Naive thymus-derived CD8-positive, alpha-beta T cell (primary cell): ENCODE results near the gene MAPKBP1. TPM values are rescaled to one million over a fixed set of nuclear protein-coding genes. Genes with fewer than 3 reads are reported as not detected.
A peak's percentile ranks its signal among the peaks of the same experiment; 100 is the strongest.

ENCODE experiments used
- ATAC-seq, 2 donors: fragments of 150-1000 bp; cut with Tn5 transposase in 1 of 2; sonication (Bioruptor Pico), chemical (Tn5 transposase) in 1 of 2; 1 replicate in 1 of 2; 2 replicates in 1 of 2; pipeline ENCODE4 v1.10.0; 2021; ENCODE audit warnings: mild to moderate bottlenecking in 2 of 2, moderate library complexity in 2 of 2
- POLR2A ChIA-PET: fragments of 350-600 bp; sonication (Branson Sonifier 250); formaldehyde crosslinking; loops from one replicate; lab custom pipeline; 2021; ENCODE audit warnings: antibody characterized with exemption; lab: Charles Lee
- DNase-seq, 10 donors: peaks; one replicate each; pipeline versions ENCODE4 v3.0.0 to v3.0.0-alpha.2; 2020 to 2022
- H3K27ac Mint-ChIP-seq, 10 donors: one replicate each; pipeline ENCODE4 v1.8.0; 2020 to 2022; ENCODE audit warnings: mild to moderate bottlenecking in 10 of 10, mixed read lengths in 10 of 10, moderate library complexity in 4 of 10, inconsistent platforms in 1 of 10
- H3K27me3 Mint-ChIP-seq, 5 donors: one replicate each; pipeline ENCODE4 v1.8.0; 2021 to 2022; ENCODE audit warnings: mixed read lengths in 5 of 5
- H3K36me3 Mint-ChIP-seq, 3 donors: one replicate each; pipeline ENCODE4 v1.8.0; 2020 to 2022; ENCODE audit warnings: mixed read lengths in 3 of 3, mild to moderate bottlenecking in 2 of 3, inconsistent platforms in 1 of 3
- H3K4me1 Mint-ChIP-seq, 4 donors: one replicate each; pipeline ENCODE4 v1.8.0; 2021 to 2022; ENCODE audit warnings: mixed read lengths in 4 of 4
- H3K4me3 Mint-ChIP-seq, 10 donors: one replicate each; pipeline ENCODE4 v1.8.0; 2020 to 2022; ENCODE audit warnings: mild to moderate bottlenecking in 10 of 10, mixed read lengths in 10 of 10, moderate library complexity in 6 of 10, inconsistent platforms in 1 of 10
- H3K9me3 Mint-ChIP-seq, 9 donors: one replicate each; pipeline ENCODE4 v1.8.0; 2020 to 2022; ENCODE audit warnings: mixed read lengths in 9 of 9, mild to moderate bottlenecking in 3 of 9, inconsistent platforms in 1 of 9, moderate library complexity in 1 of 9
- polyA plus RNA-seq, 3 donors: library from polyadenylated mRNA; unstranded; fragments of 300-500 nt; fragmentation: Illumina TruSeq; gene quantifications; one replicate each; pipeline ENCODE4 v1.2.3, GENCODE V29; 2021
- total RNA-seq, 8 experiments: library from RNA in 2 of 8; stranded (reverse) in 2 of 8; gene quantifications; one replicate each; pipeline ENCODE4 v1.2.3 and lab custom pipeline; 2021 to 2026

MAPKBP1 gene
- total and polyA plus RNA-seq, 5 experiments from 2014 or later, result 1.5 to 39.8 (median 4.0) TPM

GRCh38 chr15:41834096-41834495 lies 59.8 kb downstream of the MAPKBP1 start:
- Mint-ChIP-seq H3K36me3 (peaks cover 0 to 19% (median 2%) of the 10 kb centered on the region in 3 donors), H3K27me3 (no peaks in the 10 kb centered on the region), H3K27ac (no peak overlapping the region), H3K4me3 (no peak overlapping the region), H3K4me1 (peaks cover 25 to 66% (median 49%) of the 10 kb centered on the region in 4 donors), H3K9me3 (no peaks in the 10 kb centered on the region)
- ATAC-seq, result no peak
- POLR2A ChIA-PET, result interaction anchor here (1.2 to 1.6 kb wide), 2 partner anchors 59 to 61 kb away, joined by 3 to 4 read pairs; no protein-coding TSS in a partner anchor
- DNase-seq, result no peak

GRCh38 chr15:41836073-41836472 lies 61.8 kb downstream of the MAPKBP1 start:
- ATAC-seq (no peak), DNase-seq (no peak)
- Mint-ChIP-seq H3K27ac (no peak overlapping the region), H3K36me3 (peaks cover 0 to 19% (median 2%) of the 10 kb centered on the region in 3 donors), H3K27me3 (no peaks in the 10 kb centered on the region), H3K4me1 (peaks cover 23 to 50% (median 33%) of the 10 kb centered on the region in 4 donors), H3K9me3 (no peaks in the 10 kb centered on the region), H3K4me3 (no peak overlapping the region)
- POLR2A ChIA-PET, result no interaction called here

GRCh38 chr15:41836713-41837454 lies 62.6 kb downstream of the MAPKBP1 start:
- Mint-ChIP-seq H3K36me3 (peaks cover 0 to 19% (median 2%) of the 10 kb centered on the region in 3 donors), H3K27me3 (no peaks in the 10 kb centered on the region), H3K4me1 (peaks cover 20 to 42% (median 25%) of the 10 kb centered on the region in 4 donors), H3K9me3 (no peaks in the 10 kb centered on the region), H3K4me3 (no peak overlapping the region), H3K27ac (no peak overlapping the region)
- no peak for DNase-seq
- ATAC-seq, result no peak
- POLR2A ChIA-PET, result no interaction called here

- H3K36me3 Mint-ChIP-seq, result peaks cover 0 to 24% (median 2%) of the 10 kb centered on the region in 3 donors
- ATAC-seq (no peak), DNase-seq (no peak)
- H3K9me3 Mint-ChIP-seq, result no peaks in the 10 kb centered on the region
- no peaks in the 10 kb centered on the region for H3K27me3 Mint-ChIP-seq
- H3K4me1 Mint-ChIP-seq, result peaks cover 9 to 29% (median 13%) of the 10 kb centered on the region in 4 donors
- POLR2A ChIA-PET, result interaction anchor here (1.3 to 1.4 kb wide), 2 partner anchors 9 to 13 kb away, joined by 3 read pairs; no protein-coding TSS in a partner anchor
- H3K27ac Mint-ChIP-seq, result peak within 1 kb of the TSS in 3 of 10 donors; percentile 9 to 78 (median 15)
- no peak within 1 kb of the TSS for H3K4me3 Mint-ChIP-seq
Measured at GRCh38 chr15:41838400-41838897, 64.2 kb downstream of the MAPKBP1 start, which contains the start of gene PLA2G4B. TSS of gene PLA2G4B (plus strand) at chr15:41838847. CDS start at chr15:41838914, 67 bp downstream.

- Mint-ChIP-seq H3K9me3 (no peaks in the 10 kb centered on the region), H3K36me3 (peaks cover 0 to 21% (median 2%) of the 10 kb centered on the region in 3 donors), H3K4me3 (no peak overlapping the region), H3K27me3 (no peaks in the 10 kb centered on the region), H3K4me1 (peaks cover 4 to 16% (median 7%) of the 10 kb centered on the region in 4 donors), H3K27ac (no peak overlapping the region)
- POLR2A ChIA-PET, result no interaction called here
- ATAC-seq (no peak), DNase-seq (no peak)
Measured at GRCh38 chr15:41839781-41840491, 65.7 kb downstream of the MAPKBP1 start.

DNA sequence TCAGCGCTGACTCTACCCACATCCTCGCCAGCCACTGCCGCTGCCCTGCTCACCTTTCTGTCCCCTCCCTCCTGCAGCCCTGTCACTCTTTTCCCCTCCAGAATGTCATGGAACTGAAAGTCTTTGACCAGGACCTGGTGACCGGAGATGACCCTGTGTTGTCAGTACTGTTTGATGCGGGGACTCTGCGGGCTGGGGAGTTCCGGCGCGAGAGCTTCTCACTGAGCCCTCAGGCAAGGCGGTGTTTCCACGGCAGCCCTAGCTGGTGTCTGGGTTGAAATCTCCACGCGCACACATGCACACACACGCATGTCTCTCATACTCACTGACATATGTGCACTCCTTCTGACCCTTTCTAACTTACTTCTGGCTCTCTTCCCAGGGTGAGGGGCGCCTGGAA lies 66.4 kb downstream of the MAPKBP1 start:
- Mint-ChIP-seq H3K4me3 (no peak overlapping the region), H3K27me3 (no peaks in the 10 kb centered on the region), H3K36me3 (peaks cover 0 to 22% (median 2%) of the 10 kb centered on the region in 3 donors), H3K27ac (no peak overlapping the region), H3K4me1 (peaks cover under 1 to 10% (median 2%) of the 10 kb centered on the region in 4 donors), H3K9me3 (no peaks in the 10 kb centered on the region)
- POLR2A ChIA-PET, result no interaction called here
- no peak for ATAC-seq
- no peak for DNase-seq

DNA sequence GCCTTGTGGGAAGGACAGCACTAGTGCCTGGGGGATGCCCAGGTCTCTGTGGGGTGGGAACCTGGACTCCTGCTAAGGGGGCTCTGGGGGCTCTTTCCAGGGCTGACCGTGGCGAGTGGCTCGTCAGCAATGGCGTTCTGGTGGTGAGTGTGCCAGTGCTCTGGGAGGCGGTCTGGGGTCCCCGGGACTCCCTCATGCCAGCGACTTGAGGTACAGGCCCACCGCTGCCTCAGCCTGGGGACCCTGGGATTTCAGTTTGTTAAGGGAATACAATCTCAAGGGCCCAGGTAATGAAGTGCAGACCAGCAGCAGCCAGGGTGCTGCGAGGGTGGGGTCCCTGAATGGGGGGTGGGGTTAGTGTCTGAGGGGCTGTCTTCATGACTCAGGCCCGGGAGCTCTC lies 66.8 kb downstream of the MAPKBP1 start:
- DNase-seq, result no peak
- Mint-ChIP-seq H3K27me3 (no peaks in the 10 kb centered on the region), H3K4me3 (no peak overlapping the region), H3K4me1 (peaks cover 0 to 10% (median 2%) of the 10 kb centered on the region in 4 donors), H3K9me3 (no peaks in the 10 kb centered on the region), H3K36me3 (peaks cover 0 to 25% (median 3%) of the 10 kb centered on the region in 3 donors), H3K27ac (no peak overlapping the region)
- no peak for ATAC-seq
- POLR2A ChIA-PET, result no interaction called here

DNA sequence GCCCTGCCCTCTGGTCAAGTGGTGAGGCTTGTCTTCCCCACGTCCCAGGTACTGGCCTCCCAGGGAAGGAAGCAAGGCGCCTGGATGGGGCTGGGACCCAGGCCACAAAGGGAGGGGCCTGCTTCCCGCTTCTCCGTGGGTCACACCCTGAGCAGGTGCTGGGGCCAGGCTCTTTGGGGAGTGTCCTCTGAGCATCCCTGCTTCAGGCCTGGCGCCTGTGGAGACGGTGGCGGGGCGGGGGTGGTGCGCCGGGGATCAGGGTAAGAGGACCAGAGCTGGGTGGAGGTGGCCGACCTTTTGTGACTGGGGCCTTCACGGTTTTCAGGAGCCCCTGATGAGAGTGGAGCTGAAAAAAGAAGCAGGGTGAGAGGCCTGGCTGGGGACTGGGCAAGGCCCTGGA lies 67.9 kb downstream of the MAPKBP1 start:
- DNase-seq (no peak), ATAC-seq (no peak)
- peaks cover 0 to 7% (median 2%) of the 10 kb centered on the region in 4 donors for H3K4me1 Mint-ChIP-seq
- no peaks in the 10 kb centered on the region for H3K9me3 Mint-ChIP-seq
- peak overlapping the region in 4 of 10 donors; percentile 44 to 80 (median 62) for H3K27ac Mint-ChIP-seq
- H3K36me3 Mint-ChIP-seq, result peaks cover 0 to 27% (median 5%) of the 10 kb centered on the region in 3 donors
- H3K4me3 Mint-ChIP-seq, result no peak overlapping the region
- no peaks in the 10 kb centered on the region for H3K27me3 Mint-ChIP-seq
- POLR2A ChIA-PET, result no interaction called here

GRCh38 chr15:41843571-41843970 lies 69.3 kb downstream of the MAPKBP1 start:
- Mint-ChIP-seq H3K27me3 (no peaks in the 10 kb centered on the region), H3K4me1 (peaks cover 0 to 7% (median 1%) of the 10 kb centered on the region in 4 donors), H3K27ac (peak overlapping the region in 4 of 10 donors; percentile 67 to 85 (median 70)), H3K36me3 (peaks cover 0 to 35% (median 8%) of the 10 kb centered on the region in 3 donors), H3K9me3 (no peaks in the 10 kb centered on the region), H3K4me3 (no peak overlapping the region)
- ATAC-seq (no peak), DNase-seq (no peak)
- POLR2A ChIA-PET, result no interaction called here

DNA sequence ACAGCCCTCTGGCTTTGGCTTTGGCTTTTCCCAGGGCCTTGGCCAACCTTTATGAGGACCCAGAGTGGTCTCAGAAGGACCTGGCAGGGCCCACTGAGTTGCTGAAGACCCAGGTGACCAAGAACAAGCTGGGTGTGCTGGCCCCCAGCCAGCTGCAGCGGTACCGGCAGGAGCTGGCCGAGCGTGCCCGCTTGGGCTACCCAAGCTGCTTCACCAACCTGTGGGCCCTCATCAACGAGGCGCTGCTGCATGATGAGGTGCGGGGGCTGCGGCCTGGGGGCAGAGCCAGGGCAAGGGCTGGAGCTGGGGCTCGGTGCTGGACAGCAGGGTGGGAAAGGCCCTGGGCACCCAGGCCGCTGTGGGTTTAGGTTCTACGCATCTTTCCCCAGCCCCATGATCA lies 70.5 kb downstream of the MAPKBP1 start:
- no peak overlapping the region for H3K4me3 Mint-ChIP-seq
- DNase-seq (no peak), ATAC-seq (no peak)
- peaks cover 0 to 38% (median 8%) of the 10 kb centered on the region in 3 donors for H3K36me3 Mint-ChIP-seq
- H3K27ac Mint-ChIP-seq, result peak overlapping the region in 1 of 10 donors; percentile 41
- peaks cover 0 to 8% (median 0%) of the 10 kb centered on the region in 4 donors for H3K4me1 Mint-ChIP-seq
- POLR2A ChIA-PET, result interaction anchor here (0.9 kb wide), 1 partner anchor 9 kb away, joined by 3 read pairs; no protein-coding TSS in a partner anchor
- no peaks in the 10 kb centered on the region for H3K27me3 Mint-ChIP-seq
- no peaks in the 10 kb centered on the region for H3K9me3 Mint-ChIP-seq

DNA sequence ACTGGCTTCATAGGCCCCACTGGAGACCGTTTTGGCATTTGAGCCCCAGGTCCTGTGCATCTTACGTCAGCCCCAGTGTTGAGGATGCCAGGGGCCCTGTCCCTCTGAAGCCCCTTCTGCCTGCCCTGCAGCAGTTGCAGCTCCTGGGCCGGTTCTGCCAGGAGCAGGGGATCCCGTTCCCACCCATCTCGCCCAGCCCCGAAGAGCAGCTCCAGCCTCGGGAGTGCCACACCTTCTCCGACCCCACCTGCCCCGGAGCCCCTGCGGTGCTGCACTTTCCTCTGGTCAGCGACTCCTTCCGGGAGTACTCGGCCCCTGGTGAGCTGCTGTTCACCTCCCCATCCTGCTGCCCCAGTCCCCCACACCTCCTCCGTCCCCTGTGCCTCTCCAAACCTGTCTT lies 72.9 kb downstream of the MAPKBP1 start:
- ATAC-seq, result no peak
- peak overlapping the region in 1 of 10 donors; percentile 11 for H3K27ac Mint-ChIP-seq
- H3K27me3 Mint-ChIP-seq, result no peaks in the 10 kb centered on the region
- H3K4me1 Mint-ChIP-seq, result peaks cover 0 to 8% (median 2%) of the 10 kb centered on the region in 4 donors
- no peaks in the 10 kb centered on the region for H3K9me3 Mint-ChIP-seq
- H3K36me3 Mint-ChIP-seq, result peaks cover 0 to 38% (median 8%) of the 10 kb centered on the region in 3 donors
- POLR2A ChIA-PET, result no interaction called here
- H3K4me3 Mint-ChIP-seq, result no peak overlapping the region
- no peak for DNase-seq

- H3K36me3 Mint-ChIP-seq, result peaks cover 0 to 32% (median 8%) of the 10 kb centered on the region in 3 donors
Measured at GRCh38 chr15:41847981-41848380, 73.7 kb downstream of the MAPKBP1 start.

More at GRCh38 chr15:41847981-41848380, 73.7 kb downstream of the MAPKBP1 start:
- no peak for ATAC-seq
- H3K4me1 Mint-ChIP-seq, result peaks cover 0 to 8% (median 2%) of the 10 kb centered on the region in 4 donors
- peak overlapping the region in 5 of 10 donors; percentile 1 to 69 (median 29) for H3K27ac Mint-ChIP-seq
- H3K4me3 Mint-ChIP-seq, result no peak overlapping the region
- H3K27me3 Mint-ChIP-seq, result no peaks in the 10 kb centered on the region
- H3K9me3 Mint-ChIP-seq, result no peaks in the 10 kb centered on the region
- POLR2A ChIA-PET, result no interaction called here
- no peak for DNase-seq
